NCI-H446 (cell line): ENCODE measurements around the gene BRD2.
A peak's percentile ranks its signal among the peaks of the same experiment; 100 is the strongest.

Experiments
- DNase-seq, 2 experiments: peaks; one replicate each; lab custom pipeline; 2025; lab: John Stamatoyannopoulos, UW

The BRD2 gene

GRCh38 chr6:32993363-32993973, 25.1 kb downstream of the BRD2 start:
- DNase-seq, result no peak

DNA sequence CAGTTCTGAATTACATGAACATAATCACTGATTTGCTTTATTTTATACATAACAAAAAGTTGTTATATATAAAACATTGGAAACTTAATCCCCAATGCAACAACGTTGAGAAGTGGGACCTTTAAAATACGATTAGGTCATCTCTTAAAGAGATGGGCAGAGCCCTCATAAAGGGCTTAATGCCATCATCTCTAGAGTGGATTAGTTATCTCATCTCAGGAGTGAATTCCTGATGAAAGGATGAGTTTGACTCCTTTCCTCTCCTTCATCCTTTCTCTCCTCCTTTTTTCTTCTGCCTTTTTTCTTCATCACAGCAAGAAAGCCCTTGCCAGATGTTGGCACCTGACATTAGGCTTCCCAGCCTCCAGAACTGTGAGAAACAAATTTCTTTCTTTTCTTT, 27.1 kb downstream of the BRD2 start:
- DNase-seq, result no peak

DNA sequence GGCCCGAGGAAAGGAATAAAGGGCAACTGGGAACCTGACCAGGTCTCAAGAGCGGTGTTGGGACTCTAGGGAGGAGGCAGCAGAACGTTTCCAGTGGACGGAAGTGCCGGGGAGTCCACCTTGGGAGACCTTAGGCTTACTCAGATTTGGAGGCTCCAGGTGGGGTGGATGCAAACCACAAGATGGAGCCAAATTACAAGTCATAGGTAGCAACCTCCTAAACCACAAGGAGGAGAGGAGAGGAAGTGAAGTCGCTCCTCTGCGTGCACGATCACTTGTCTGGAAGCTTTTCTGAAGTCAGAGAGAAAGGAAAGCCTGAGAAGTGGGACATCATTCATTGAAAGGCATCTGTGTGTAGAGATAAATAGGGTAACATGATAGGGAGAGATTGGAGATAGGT, 31.7 kb downstream of the BRD2 start:
- DNase-seq, result no peak

- DNase-seq, result no peak
These were observed 33.3 kb downstream of the BRD2 start for GRCh38 chr6:33001685-33002084.

DNA sequence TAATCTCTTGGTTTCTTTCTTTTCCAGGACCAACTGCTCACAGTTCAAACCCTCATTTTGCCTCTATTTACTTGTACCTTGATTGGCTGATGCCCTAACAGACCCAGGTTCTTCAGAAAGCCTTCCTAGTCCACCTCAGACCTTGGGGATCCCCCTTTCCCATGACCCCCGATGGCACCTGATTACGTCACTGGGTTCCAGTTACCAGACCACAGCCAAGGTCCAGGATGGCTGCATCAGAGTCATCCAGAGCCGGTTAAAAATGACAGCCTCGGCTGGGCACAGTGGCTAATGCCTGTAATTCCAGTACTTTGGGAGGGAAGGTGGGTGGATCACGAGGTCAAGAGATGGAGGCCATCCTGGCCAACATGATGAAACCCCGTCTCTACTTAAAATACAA, 36.5 kb downstream of the BRD2 start:
- DNase-seq, result no peak

- DNase-seq, result no peak
These were observed 39.5 kb downstream of the BRD2 start for GRCh38 chr6:33007831-33008400.

GRCh38 chr6:33008944-33009861, 40.8 kb downstream of the BRD2 start, which contains the start of gene HLA-DOA:
Gene HLA-DOA, minus strand, starts transcription at chr6:33009591.
- no peak for DNase-seq

DNA sequence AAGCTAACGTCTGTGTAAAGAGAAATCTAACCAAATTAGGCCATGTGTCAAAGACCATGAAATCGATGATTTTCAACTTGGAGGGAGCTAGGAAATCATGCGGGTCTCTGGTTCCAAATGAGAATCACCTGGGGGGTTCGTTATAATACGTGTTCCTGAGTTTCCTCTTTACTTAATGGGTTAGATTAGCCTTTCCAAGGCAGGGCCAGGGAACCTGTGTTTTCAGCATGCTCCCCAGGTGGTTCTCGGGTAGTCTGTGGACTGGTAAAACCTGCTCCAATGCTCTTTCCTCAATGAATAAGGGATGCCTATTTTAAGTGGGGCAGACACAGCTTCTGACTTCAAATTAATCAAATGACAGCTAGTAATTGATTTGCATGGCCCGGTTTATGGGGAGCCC, 42.0 kb downstream of the BRD2 start:
- no peak for DNase-seq

GRCh38 chr6:33013608-33014007, 45.2 kb downstream of the BRD2 start:
- no peak for DNase-seq

DNA sequence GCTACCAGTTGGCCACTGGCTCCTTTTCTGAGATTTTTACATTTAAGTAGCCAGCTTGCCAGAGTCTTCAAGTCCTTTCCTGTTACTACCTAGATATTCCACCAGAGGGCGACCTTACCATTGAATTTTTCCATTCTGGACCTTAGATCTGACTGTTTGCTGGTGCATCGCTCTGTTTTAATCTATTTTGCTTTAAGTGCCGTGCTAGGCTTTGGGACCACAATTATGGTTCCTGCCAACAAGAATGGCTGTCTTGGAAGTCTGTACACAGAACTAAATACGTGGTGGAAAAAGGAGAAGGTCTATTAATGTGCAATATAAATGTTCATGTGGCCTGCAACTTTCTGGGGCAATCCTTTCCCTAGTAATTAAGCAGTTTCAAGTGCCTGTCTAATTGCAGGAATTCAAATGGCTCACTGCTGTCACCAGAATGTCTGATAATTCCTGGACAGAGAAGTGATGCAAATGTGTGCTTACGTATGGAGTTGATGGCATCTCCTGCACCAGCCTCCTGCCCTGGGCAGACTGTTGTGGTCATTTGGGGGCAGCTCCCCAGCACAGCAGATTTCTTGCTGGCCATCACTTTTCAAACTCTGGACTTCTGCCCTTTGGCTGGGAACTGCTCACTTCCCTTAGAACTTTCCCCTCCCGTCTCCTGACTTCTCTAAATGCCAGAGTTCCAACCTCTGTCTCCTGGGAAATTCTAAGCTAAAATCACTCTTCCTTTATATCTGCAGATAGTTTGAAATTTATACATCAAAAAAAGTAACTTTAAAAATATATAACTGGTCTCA, 46.6 kb downstream of the BRD2 start:
- peak; percentile 47 to 70 for DNase-seq

DNA sequence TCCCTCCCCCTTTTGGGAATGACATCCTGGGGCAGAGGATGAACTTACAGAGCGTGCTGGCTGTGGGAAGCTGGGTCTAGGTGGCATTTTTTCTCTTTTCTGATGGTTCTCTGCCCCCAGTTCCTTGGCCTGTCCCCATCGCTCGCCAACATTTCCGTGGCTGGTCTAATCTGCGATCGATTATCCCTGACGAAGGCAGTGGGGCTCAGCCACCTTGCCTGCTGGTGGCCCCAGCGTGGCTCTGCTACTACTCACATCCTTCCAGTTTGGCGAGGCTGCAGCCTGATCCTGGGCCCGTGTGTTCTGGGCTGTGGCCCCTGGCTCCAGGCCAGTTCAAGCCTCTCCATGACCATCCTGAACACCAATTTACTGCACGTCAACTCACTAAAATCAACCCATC, 47.4 kb downstream of the BRD2 start:
- no peak for DNase-seq

- DNase-seq, result no peak
These were observed 48.6 kb downstream of the BRD2 start for GRCh38 chr6:33017018-33017417.

- no peak for DNase-seq
These were observed 49.4 kb downstream of the BRD2 start for GRCh38 chr6:33017694-33018353.

DNA sequence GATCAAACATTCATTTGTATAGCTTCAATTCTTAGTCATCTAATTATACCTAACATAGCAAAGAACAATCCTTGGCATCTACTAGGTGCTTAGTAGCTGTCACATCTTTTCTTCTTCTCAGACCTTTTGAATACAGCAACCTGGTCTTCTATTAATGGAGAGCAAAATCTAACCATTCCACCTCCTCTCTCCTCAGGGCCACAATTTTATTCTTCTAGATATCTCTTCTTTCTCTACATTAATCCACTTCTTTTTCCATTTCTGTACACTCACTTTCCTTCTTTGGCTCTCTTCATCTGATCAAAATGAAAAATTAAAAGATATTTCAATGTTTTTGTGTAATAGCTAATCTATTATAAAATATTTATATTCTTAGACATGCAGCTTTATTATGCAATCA, 50.0 kb downstream of the BRD2 start:
- DNase-seq, result no peak

DNA sequence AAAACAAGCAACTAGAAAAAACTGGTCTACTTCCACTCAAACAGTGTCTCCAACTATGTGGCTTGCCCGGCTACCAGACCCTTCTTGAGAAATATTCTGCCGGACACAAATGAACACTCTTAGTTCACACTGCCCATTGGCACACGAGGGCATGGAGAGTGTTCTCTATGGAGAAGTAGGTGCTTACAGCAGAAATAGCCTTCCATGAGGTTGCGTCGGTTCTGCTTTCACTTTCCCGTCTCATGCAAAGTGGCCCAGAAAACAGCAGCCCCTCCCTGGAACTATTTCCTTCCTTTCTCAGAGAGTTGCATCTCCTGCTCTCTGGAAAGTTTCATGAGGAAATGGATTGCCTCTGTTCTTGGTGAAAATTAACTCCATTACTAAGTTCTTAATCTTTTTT, 50.5 kb downstream of the BRD2 start:
- no peak for DNase-seq

DNA sequence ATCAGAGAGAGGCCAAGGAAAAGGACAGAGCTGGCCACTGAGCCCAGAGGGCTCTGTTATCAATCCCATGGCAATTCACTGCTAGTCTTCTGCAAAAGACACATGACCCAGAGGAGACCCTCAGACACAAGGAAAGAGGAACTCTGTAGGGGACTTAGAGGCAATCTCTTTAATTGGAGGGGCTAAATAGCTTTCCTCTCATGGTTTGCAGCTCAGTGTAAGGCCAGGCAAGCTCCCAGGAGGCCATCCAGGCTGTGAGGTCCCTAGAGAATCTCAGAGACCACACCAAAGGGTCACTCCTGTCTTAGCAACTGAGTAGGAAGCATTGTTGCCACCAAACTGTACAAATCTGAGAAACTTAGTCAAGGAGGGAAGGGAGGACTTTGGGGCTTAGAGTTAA, 51.0 kb downstream of the BRD2 start:
- DNase-seq, result no peak

DNA sequence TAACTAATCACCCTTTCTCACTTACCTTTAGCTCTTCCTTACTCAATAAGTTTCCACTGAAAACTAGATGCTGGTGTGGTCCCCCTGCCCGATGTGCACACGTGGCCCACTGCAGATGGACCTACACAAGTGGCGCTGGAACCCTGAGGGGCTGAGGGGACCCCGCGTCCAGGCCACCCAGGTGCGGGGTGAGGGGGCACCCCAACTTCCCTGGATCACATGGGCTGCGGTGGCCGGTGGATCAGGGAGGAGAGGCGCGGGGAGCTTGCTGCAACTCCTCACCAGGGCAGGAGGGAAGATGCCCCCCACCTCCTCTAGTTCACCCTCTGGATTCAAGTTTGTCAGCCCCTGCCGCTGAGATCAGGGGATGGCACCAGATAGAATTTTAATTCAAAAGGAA, 53.5 kb downstream of the BRD2 start:
- no peak for DNase-seq

- no peak for DNase-seq
These were observed 55.1 kb downstream of the BRD2 start for GRCh38 chr6:33023536-33023935.

GRCh38 chr6:33024521-33024920, 56.1 kb downstream of the BRD2 start:
- no peak for DNase-seq

DNA sequence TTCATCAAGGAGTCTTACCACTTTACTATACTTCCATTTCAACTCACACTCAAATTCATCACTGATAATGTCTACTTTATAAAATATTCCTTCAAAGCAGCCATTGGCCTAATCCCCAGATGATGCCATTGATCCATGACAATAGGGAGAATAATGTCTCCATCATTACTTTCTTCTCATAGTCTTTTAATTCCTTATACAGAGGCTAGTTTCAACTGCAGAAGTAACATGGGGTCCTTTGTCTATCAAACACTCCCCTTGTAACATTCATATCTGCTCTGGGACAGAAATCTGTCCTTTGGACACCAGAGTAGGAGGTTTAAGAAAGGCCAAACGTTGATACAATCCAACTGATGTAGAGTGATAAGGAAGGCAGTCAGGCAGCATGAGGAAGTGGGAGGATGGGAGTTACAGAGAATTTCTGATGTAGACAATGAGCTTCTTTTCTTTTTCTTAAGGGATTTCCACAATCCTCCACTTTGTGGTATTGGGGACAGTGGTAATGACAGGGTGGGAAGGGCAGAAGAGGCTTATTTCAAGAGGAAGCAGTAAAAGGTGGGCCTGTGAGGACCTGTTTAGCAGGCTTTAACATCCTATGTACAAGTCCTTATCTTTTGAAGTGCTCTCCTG, 59.9 kb downstream of the BRD2 start:
- no peak for DNase-seq
